K562 (cell line): Measurements from ENCODE around the gene GALNS. TPM values are rescaled to one million over a fixed set of nuclear protein-coding genes. Genes with fewer than 3 reads are reported as not detected.

ENCODE experiments used
- ATF3 ChIP-seq, 2 experiments: fragments of 450-650 bp in 1 of 2; sonication (generic) in 1 of 2; formaldehyde crosslinking in 1 of 2; IDR thresholded peaks in 1 of 2; conservative IDR thresholded peaks in 1 of 2; 2 replicates each; pipeline versions ENCODE4 v1.6.1 to v1.8.1; 2016 to 2023; ENCODE audit warnings: mild to moderate bottlenecking in 2 of 2, moderate library complexity in 2 of 2, inconsistent platforms in 1 of 2, missing genetic modification reagents in 1 of 2
- CHD2 ChIP-seq: IDR thresholded peaks from 2 replicates; pipeline ENCODE4 v1.6.1; 2011; ENCODE audit warnings: low read depth, low read length
- DLX4 ChIP-seq: fragments of 250-450 bp; sonication (Bioruptor Pico); IDR thresholded peaks from 2 replicates; pipeline ENCODE4 v1.6.1; 2021; ENCODE audit warnings: mild to moderate bottlenecking
- FOS ChIP-seq: IDR thresholded peaks from 3 replicates; pipeline ENCODE4 v1.6.1; 2011; ENCODE audit not compliant: insufficient read length; ENCODE audit errors: extremely low read depth
- FOXK2 ChIP-seq, 2 experiments: fragments of 450-650 bp; IDR thresholded peaks in 1 of 2; conservative IDR thresholded peaks in 1 of 2; 2 replicates each; pipeline ENCODE4 v1.6.1; 2016; ENCODE audit warnings: low read depth in 2 of 2, mild to moderate bottlenecking in 1 of 2
- GTF2B ChIP-seq: IDR thresholded peaks from 2 replicates; pipeline ENCODE4 v1.6.1; 2011; ENCODE audit not compliant: insufficient read length; ENCODE audit errors: extremely low read depth
- HDAC3 ChIP-seq: fragments of 450-650 bp; IDR thresholded peaks from 2 replicates; pipeline ENCODE4 v1.6.1; 2018; ENCODE audit warnings: borderline replicate concordance, mild to moderate bottlenecking, moderate library complexity; ENCODE audit not compliant: partially characterized antibody
- HEY1 ChIP-seq: fragments of 250-450 bp; sonication (Bioruptor Pico); IDR thresholded peaks from 2 replicates; pipeline ENCODE4 v1.5.0; 2020; ENCODE audit warnings: mild to moderate bottlenecking, moderate library complexity, borderline replicate concordance
- HMBOX1 ChIP-seq: sonication (generic); IDR thresholded peaks from 2 replicates; pipeline ENCODE4 v1.6.1; 2016
- MCM7 ChIP-seq, 2 experiments: fragments of 450-650 bp; IDR thresholded peaks; 2 replicates each; pipeline ENCODE4 v1.6.1; 2016 to 2018
- NCOA1 ChIP-seq: fragments of 450-650 bp; IDR thresholded peaks from 2 replicates; pipeline ENCODE4 v1.6.1; 2016; ENCODE audit warnings: low read depth
- PHB2 ChIP-seq: fragments of 450-650 bp; IDR thresholded peaks from 2 replicates; pipeline ENCODE4 v1.6.1; 2017; ENCODE audit warnings: low read depth
- SP1 ChIP-seq: sonication (generic); formaldehyde crosslinking; IDR thresholded peaks from 2 replicates; pipeline ENCODE4 v1.8.1; 2022; ENCODE audit warnings: mild to moderate bottlenecking, missing genetic modification reagents
- SRSF7 ChIP-seq: fragments of 200-400 bp; formaldehyde crosslinking; optimal IDR thresholded peaks from 2 replicates; pipeline ENCODE3; 2017; ENCODE audit warnings: mild to moderate bottlenecking, low read depth, low read length
- TCF7 ChIP-seq: sonication (generic); IDR thresholded peaks from 2 replicates; pipeline ENCODE4 v1.6.1; 2016; ENCODE audit warnings: antibody characterized with exemption, borderline replicate concordance
- ZBTB34 ChIP-seq: fragments of 250-450 bp; sonication (Bioruptor Pico); IDR thresholded peaks from 2 replicates; pipeline ENCODE4 v1.8.0; 2021; ENCODE audit warnings: mild to moderate bottlenecking, moderate library complexity
- ZC3H4 ChIP-seq: sonication (generic); formaldehyde crosslinking; IDR thresholded peaks from 2 replicates; pipeline ENCODE4 v1.9.0; 2021; ENCODE audit warnings: missing genetic modification reagents, borderline replicate concordance
- ZNF121 ChIP-seq: sonication (generic); formaldehyde crosslinking; conservative IDR thresholded peaks from 2 replicates; pipeline ENCODE4 v1.8.0; 2022; ENCODE audit warnings: missing genetic modification reagents
- ZNF143 ChIP-seq: sonication (generic); formaldehyde crosslinking; IDR thresholded peaks from 2 replicates; pipeline ENCODE4 v1.9.0; 2022; ENCODE audit warnings: mild to moderate bottlenecking, missing genetic modification reagents
- ZNF444 ChIP-seq: fragments of 250-450 bp; sonication (Bioruptor Pico); IDR thresholded peaks from 2 replicates; pipeline ENCODE4 v1.4.0; 2020; ENCODE audit warnings: mild to moderate bottlenecking, moderate library complexity
- ZNF518B ChIP-seq: fragments of 250-450 bp; sonication (Bioruptor Pico); IDR thresholded peaks from 2 replicates; pipeline ENCODE4 v1.5.0; 2021; ENCODE audit warnings: mild to moderate bottlenecking, moderate library complexity
- polyA plus RNA-seq, 8 experiments: library from polyadenylated mRNA; depleted of rRNA in 4 of 8; stranded (reverse) in 5 of 8; unstranded in 3 of 8; fragments of >200 nt; fragmentation: Nextera tagmentation in 2 of 8; fragmentation: Illumina TruSeq in 1 of 8; extraction: Ambion mirVana in 2 of 8; extraction: Trizol in 1 of 8; gene quantifications; 2 replicates each; pipeline versions ENCODE4 v1.2.1 to v1.2.3, GENCODE V29; 2011 to 2014; ENCODE audit warnings: inconsistent platforms in 1 of 8, missing spikeins in 1 of 8
- total RNA-seq, 7 experiments: library from RNA; depleted of rRNA in 6 of 7; stranded (reverse); fragments of >200 nt in 6 of 7; fragmentation: Illumina TruSeq in 2 of 7; extraction: Trizol in 2 of 7; gene quantifications; 2 replicates each; pipeline versions ENCODE4 v1.2.1 to v1.2.3, GENCODE V29; 2011 to 2021; ENCODE audit warnings: low replicate concordance in 1 of 7

GALNS gene
- total and polyA plus RNA-seq, 9 of the 15 experiments (the other 6 are each of a cell fraction or from before 2014, with no cell fraction given), result 0.38 to 13.2 (median 4.3) TPM

- TF ChIP-seq HMBOX1 (peak; percentile 87), ZBTB34 (CRISPR knock-in tag) (no peak), ZNF121 (CRISPR knock-in tag) (no peak), DLX4 (no peak), GTF2B (no peak), ATF3 (IDR thresholded peaks at IDR 0.05) (peak; percentile 34; the same call in 1 of the 2 replicates), ATF3 (CRISPR knock-in tag; conservative IDR thresholded peaks at IDR 0.05) (peak; percentile 21; the same call in 1 of the 2 replicates), HDAC3 (no peak), ZC3H4 (CRISPR knock-in tag) (no peak), ZNF143 (CRISPR knock-in tag) (no peak), SP1 (CRISPR knock-in tag) (peak; percentile 94), HEY1 (CRISPR knock-in tag) (no peak), ZNF444 (0 out of 2 replicates have a peak, but pooled peaks have one; percentile 62), CHD2 (no peak), FOS (no peak), TCF7 (0 out of 2 replicates have a peak, but pooled peaks have one; percentile 36), PHB2 (peak; percentile 85), NCOA1 (peak; percentile 76; the same call in 1 of the 2 replicates), FOXK2 (conservative IDR thresholded peaks at IDR 0.05 in 1 of 2, IDR thresholded peaks at IDR 0.05 in 1 of 2; ENCODE audit: low read depth in 2 of 2) (peak; percentile 62 to 65; a peak in 2 of 4 replicates), MCM7 (IDR thresholded peaks at IDR 0.05) (no peak), SRSF7 (no peak), ZNF518B (CRISPR knock-in tag) (no peak)
These were observed 82.9 kb downstream of the GALNS start (continued) for GRCh38 chr16:88773812-88774291.
